HFF-Myc (cell line): ENCODE data around the gene MLN.
A peak's percentile ranks its signal among the peaks of the same experiment; 100 is the strongest.

Experiments used
- DNase-seq: peaks from one replicate; pipeline ENCODE4 v3.0.0-alpha.2; 2011; ENCODE audit warnings: low read depth; ENCODE audit errors: extremely low read depth
- H3K4me3 ChIP-seq: replicated peaks from 2 replicates; pipeline ENCODE4 v1.5.1; 2011; ENCODE audit warnings: low read depth, mild to moderate bottlenecking, control low read depth, low read length
- CTCF ChIP-seq: IDR thresholded peaks from 2 replicates; pipeline ENCODE4 v1.5.1; 2012; ENCODE audit warnings: mild to moderate bottlenecking, low read depth, low read length, control low read depth; ENCODE audit errors: missing control alignments

MLN gene

DNA sequence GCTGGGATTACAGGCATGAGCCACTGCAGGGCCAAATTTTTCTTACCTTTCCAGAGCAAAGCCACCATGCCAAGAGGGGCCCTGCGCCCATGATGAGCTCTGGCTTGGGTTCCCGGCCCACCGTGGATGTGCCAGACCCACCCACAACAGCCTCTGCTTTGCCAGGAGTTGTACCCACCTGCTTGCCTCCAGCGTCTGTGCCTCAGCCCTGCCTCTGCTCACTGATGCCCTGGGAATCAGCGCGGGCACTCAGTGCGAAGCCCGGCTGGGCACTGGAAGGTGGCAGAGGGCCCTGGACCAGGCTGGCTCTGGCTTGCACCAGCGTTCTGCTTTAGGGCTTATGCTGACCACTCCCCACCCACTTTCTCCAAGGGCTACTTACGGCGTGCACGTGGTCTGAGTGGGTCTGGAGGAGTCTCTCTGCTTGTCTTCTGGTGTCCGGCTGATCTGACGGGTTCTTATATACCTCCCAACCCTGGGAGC, at the start of gene MLN:
TSS of gene MLN (minus strand) at position 433 of the 483 bp plus-strand sequence. CDS start 2,840 bp downstream, outside the sequence.
- DNase-seq = no peak
- TF ChIP-seq CTCF = no peak
- H3K4me3 ChIP-seq = no peak within 1 kb of the TSS

DNA sequence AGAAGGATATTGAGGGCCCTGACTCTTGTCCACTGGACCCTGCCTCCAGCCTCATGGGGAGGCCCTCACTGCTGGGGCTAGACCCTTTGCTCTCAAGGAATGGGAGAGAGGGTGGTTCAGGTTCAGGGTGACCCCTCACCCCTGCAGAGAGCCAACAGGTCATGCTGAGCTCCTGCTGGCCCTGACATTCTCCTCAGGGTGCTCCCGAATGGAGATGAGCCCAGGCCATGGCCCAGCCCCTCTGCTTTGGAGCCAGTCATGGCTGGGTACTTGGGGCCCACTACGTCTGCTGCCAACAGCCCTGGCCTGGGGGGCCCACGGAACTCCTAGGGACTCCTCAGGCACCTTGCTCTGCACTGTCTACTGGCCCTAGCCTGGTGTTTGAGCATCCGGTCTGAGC, 49.2 kb upstream of the MLN start:
- DNase-seq = no peak
- H3K4me3 ChIP-seq = no peak overlapping the region
- TF ChIP-seq CTCF = no peak

- H3K4me3 ChIP-seq = no peak overlapping the region
- no peak for DNase-seq
- TF ChIP-seq CTCF = peak; percentile 51
Observed at GRCh38 chr6:33851959-33852358, 48.2 kb upstream of the MLN start.

DNA sequence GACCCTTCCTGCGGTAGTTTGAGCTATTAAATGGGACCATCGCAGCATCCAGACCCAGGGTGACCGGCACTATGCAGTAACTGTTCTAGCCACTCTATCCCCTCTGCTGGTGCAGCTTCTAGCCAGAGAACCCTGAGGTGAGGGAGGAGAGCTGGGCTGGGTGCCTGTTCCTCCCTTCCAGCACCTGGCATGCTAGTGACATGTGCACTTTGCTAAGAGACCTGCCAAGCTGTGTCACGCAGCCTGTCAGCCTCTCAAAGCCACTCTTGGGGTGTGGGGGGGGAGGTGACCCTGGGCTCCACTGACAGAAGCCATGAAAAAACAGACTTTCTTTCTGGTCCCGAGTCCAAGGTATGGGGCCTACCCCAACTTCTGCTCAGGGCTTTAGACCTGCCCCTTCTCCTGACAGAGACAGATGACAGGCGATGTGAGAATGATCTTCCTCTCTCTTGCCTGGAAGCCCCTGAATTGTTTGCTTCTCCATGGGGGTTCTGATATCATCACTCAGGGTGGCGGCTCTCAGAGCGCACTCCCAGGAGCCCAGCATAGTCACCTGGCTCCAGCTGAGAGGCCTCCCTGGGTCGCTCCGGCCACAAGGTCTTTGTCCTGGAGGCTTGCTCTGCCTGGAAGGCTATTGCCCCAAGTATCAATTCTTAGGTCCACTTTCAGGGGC, 47.2 kb upstream of the MLN start:
- TF ChIP-seq CTCF = no peak
- no peak for DNase-seq

GRCh38 chr6:33850296-33850695, 46.5 kb upstream of the MLN start:
- no peak overlapping the region for H3K4me3 ChIP-seq
- TF ChIP-seq CTCF = no peak
- no peak for DNase-seq

More for the DNA sequence above, 47.2 kb upstream of the MLN start:
- H3K4me3 ChIP-seq = no peak overlapping the region

DNA sequence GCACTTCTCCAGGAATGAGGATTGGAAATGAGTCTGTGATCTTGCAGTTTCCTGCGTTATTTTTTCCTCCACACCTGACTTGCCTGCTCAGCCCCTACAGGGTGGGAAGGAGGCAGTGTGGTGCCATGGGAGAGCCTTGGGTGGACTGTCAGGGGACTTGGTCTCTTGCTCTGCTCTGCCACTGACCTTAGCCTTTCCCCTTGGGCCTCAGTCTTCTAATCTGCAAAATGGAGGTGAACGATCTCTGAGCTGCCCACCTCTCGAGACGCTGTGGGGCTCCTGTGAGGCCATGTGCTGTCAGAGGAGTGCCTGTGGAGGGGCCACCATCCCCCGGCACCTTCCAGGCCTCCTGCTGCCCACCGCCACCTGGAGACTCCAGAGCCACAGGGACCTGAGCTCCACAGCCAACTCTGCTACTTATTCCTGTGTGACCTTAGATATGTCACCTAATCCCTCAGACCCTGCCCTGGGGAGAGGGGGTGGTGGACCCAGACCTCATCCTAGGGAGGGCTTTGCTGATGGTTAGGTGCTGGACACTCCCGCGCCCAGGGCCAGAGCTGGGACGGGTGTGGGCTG, 45.8 kb upstream of the MLN start:
- no peak overlapping the region for H3K4me3 ChIP-seq
- no peak for DNase-seq
- no peak for TF ChIP-seq CTCF
